ENCODE results near the gene FAM222A.
A peak's percentile ranks its signal among the peaks of the same experiment; 100 is the strongest.

FAM222A gene

GRCh38 chr12:109738209-109738608 lies 24.6 kb downstream of the FAM222A start:
- Histone ChIP-seq H3K27ac (ENCODE audit: low read depth, low read length) (no peak overlapping the region), H3K4me2 (ENCODE audit: low read length) (no peak overlapping the region), H3K36me3 (ENCODE audit: control insufficient read depth, low read length) (no peaks in the 10 kb centered on the region), H3K79me2 (ENCODE audit: control insufficient read depth, low read length) (no peaks in the 10 kb centered on the region), H4K20me1 (ENCODE audit: control insufficient read depth, insufficient read depth, low read depth, low read length) (0 out of 2 replicates have a peak, but pooled peaks cover 5% of the 10 kb centered on the region), H3K9me3 (ENCODE audit: control insufficient read depth, insufficient read depth, low read length) (no peaks in the 10 kb centered on the region), H3K4me1 (ENCODE audit: control insufficient read depth, low read length) (no peaks in the 10 kb centered on the region), H3K4me3 (ENCODE audit: low read length) (no peak overlapping the region), H3K9me2 (replicated peaks; ENCODE audit: control insufficient read depth, low read length) (no peaks in the 10 kb centered on the region), H3F3A (ENCODE audit: control insufficient read depth, insufficient read depth) (no peaks in the 10 kb centered on the region), H3K27me3 (ENCODE audit: control insufficient read depth, low read length) (no peaks in the 10 kb centered on the region)
- no peak for TF ChIP-seq EZH2phosphoT487 (IDR thresholded peaks at IDR 0.05; ENCODE audit: borderline replicate concordance, low read length)

- 0 out of 2 replicates have a peak, but pooled peaks cover 5% of the 10 kb centered on the region for H4K20me1 ChIP-seq (ENCODE audit: control insufficient read depth, insufficient read depth, low read depth, low read length)
- no peaks in the 10 kb centered on the region for H3K27me3 ChIP-seq (ENCODE audit: control insufficient read depth, low read length)
- no peak overlapping the region for H3K27ac ChIP-seq (ENCODE audit: low read depth, low read length)
- TF ChIP-seq EZH2phosphoT487 (IDR thresholded peaks at IDR 0.05; ENCODE audit: borderline replicate concordance, low read length) (no peak), CTCF (IDR thresholded peaks at IDR 0.05; ENCODE audit: low read depth, low read length, poor library complexity, severe bottlenecking) (no peak)
- H3K4me1 ChIP-seq (ENCODE audit: control insufficient read depth, low read length), result no peaks in the 10 kb centered on the region
- no peaks in the 10 kb centered on the region for H3K79me2 ChIP-seq (ENCODE audit: control insufficient read depth, low read length)
- no peaks in the 10 kb centered on the region for H3K9me3 ChIP-seq (ENCODE audit: control insufficient read depth, insufficient read depth, low read length)
- H3K4me3 ChIP-seq (ENCODE audit: low read length), result no peak overlapping the region
- H3K4me2 ChIP-seq (ENCODE audit: low read length), result no peak overlapping the region
- H3F3A ChIP-seq (ENCODE audit: control insufficient read depth, insufficient read depth), result no peaks in the 10 kb centered on the region
- no peaks in the 10 kb centered on the region for H3K36me3 ChIP-seq (ENCODE audit: control insufficient read depth, low read length)
- no peaks in the 10 kb centered on the region for H3K9me2 ChIP-seq (replicated peaks; ENCODE audit: control insufficient read depth, low read length)
Measured at GRCh38 chr12:109738878-109739665, 25.4 kb downstream of the FAM222A start.

GRCh38 chr12:109739747-109740693 lies 26.4 kb downstream of the FAM222A start:
- Histone ChIP-seq H3K4me2 (ENCODE audit: low read length) (no peak overlapping the region), H3K27me3 (ENCODE audit: control insufficient read depth, low read length) (no peaks in the 10 kb centered on the region), H3K9me2 (replicated peaks; ENCODE audit: control insufficient read depth, low read length) (no peaks in the 10 kb centered on the region), H3K4me3 (ENCODE audit: low read length) (no peak overlapping the region), H3F3A (ENCODE audit: control insufficient read depth, insufficient read depth) (no peaks in the 10 kb centered on the region), H4K20me1 (ENCODE audit: control insufficient read depth, insufficient read depth, low read depth, low read length) (0 out of 2 replicates have a peak, but pooled peaks cover 5% of the 10 kb centered on the region), H3K27ac (ENCODE audit: low read depth, low read length) (no peak overlapping the region), H3K36me3 (ENCODE audit: control insufficient read depth, low read length) (no peaks in the 10 kb centered on the region), H3K9me3 (ENCODE audit: control insufficient read depth, insufficient read depth, low read length) (no peaks in the 10 kb centered on the region), H3K79me2 (ENCODE audit: control insufficient read depth, low read length) (no peaks in the 10 kb centered on the region), H3K4me1 (ENCODE audit: control insufficient read depth, low read length) (no peaks in the 10 kb centered on the region)
- TF ChIP-seq CTCF (IDR thresholded peaks at IDR 0.05; ENCODE audit: low read depth, low read length, poor library complexity, severe bottlenecking), result peak; percentile 69
- TF ChIP-seq EZH2phosphoT487 (IDR thresholded peaks at IDR 0.05; ENCODE audit: borderline replicate concordance, low read length), result no peak
